HepG2 (cell line): Measurements from ENCODE around the gene SYNJ2. TPM values are rescaled to one million over a fixed set of nuclear protein-coding genes. Genes with fewer than 3 reads are reported as not detected.

Experiments used
- ATF7 ChIP-seq, 2 experiments: fragments of 450-650 bp in 1 of 2; sonication (generic) in 1 of 2; formaldehyde crosslinking in 1 of 2; IDR thresholded peaks; 2 replicates each; pipeline versions ENCODE4 v1.4.0 to v1.6.1; 2016 to 2020; ENCODE audit warnings: antibody characterized with exemption in 1 of 2, mild to moderate bottlenecking in 1 of 2, missing genetic modification reagents in 1 of 2
- BRCA1 ChIP-seq: sonication (generic); formaldehyde crosslinking; IDR thresholded peaks from 2 replicates; pipeline ENCODE4 v1.4.0; 2020; ENCODE audit warnings: missing genetic modification reagents
- GABPB1 ChIP-seq: IDR thresholded peaks from 2 replicates; pipeline ENCODE4 v1.6.1; 2016; ENCODE audit warnings: mild to moderate bottlenecking, missing genetic modification reagents, moderate library complexity, missing compliant biosample characterization
- HDAC1 ChIP-seq: sonication (generic); formaldehyde crosslinking; IDR thresholded peaks from 2 replicates; pipeline ENCODE4 v1.5.1; 2020; ENCODE audit warnings: mild to moderate bottlenecking, missing genetic modification reagents
- KDM1A ChIP-seq: IDR thresholded peaks from 2 replicates; pipeline ENCODE4 v1.6.1; 2016; ENCODE audit warnings: missing compliant biosample characterization
- MTA3 ChIP-seq: sonication (generic); formaldehyde crosslinking; IDR thresholded peaks from 2 replicates; pipeline ENCODE4 v1.4.0; 2020; ENCODE audit warnings: missing genetic modification reagents
- MTF2 ChIP-seq: sonication (generic); formaldehyde crosslinking; IDR thresholded peaks from 2 replicates; pipeline ENCODE4 v1.5.0; 2020; ENCODE audit warnings: missing genetic modification reagents, borderline replicate concordance
- NCOA2 ChIP-seq: sonication (generic); formaldehyde crosslinking; IDR thresholded peaks from 2 replicates; pipeline ENCODE4 v1.8.0; 2022; ENCODE audit warnings: inconsistent platforms
- NFE2L2 ChIP-seq: fragments of 150-350 bp; IDR thresholded peaks from 2 replicates; pipeline ENCODE4 v1.6.1; 2014; ENCODE audit warnings: low read length
- NFIB ChIP-seq: sonication (generic); formaldehyde crosslinking; IDR thresholded peaks from 2 replicates; pipeline ENCODE4 v1.9.0; 2021; ENCODE audit warnings: missing genetic modification reagents, mild to moderate bottlenecking, borderline replicate concordance
- RFX3 ChIP-seq: IDR thresholded peaks from 2 replicates; pipeline ENCODE4 v1.6.1; 2016; ENCODE audit warnings: missing biosample characterization, missing genetic modification reagents
- ZNF337 ChIP-seq: sonication (generic); formaldehyde crosslinking; IDR thresholded peaks from 2 replicates; pipeline ENCODE4 v1.5.1; 2020; ENCODE audit warnings: missing genetic modification reagents, low read depth, mild to moderate bottlenecking, borderline replicate concordance
- ZNF431 ChIP-seq: sonication (generic); formaldehyde crosslinking; IDR thresholded peaks from 2 replicates; pipeline ENCODE4 v1.9.0; 2022; ENCODE audit warnings: missing genetic modification reagents, low read depth, mild to moderate bottlenecking, borderline replicate concordance
- polyA plus RNA-seq, 8 experiments: library from polyadenylated mRNA; depleted of rRNA in 3 of 8; stranded (reverse) in 7 of 8; unstranded in 1 of 8; fragments of >200 nt; fragmentation: Illumina TruSeq in 4 of 8; extraction: Trizol in 4 of 8; gene quantifications; 2 replicates each; pipeline versions ENCODE4 v1.2.1 to v1.2.3, GENCODE V29; 2011 to 2016; ENCODE audit warnings: low read depth in 4 of 8, missing spikeins in 1 of 8, mixed read lengths in 1 of 8; ENCODE audit not compliant: insufficient read depth in 1 of 8
- total RNA-seq, 5 experiments: library from RNA; depleted of rRNA; stranded (reverse); fragments of >200 nt; fragmentation: Illumina TruSeq; extraction: Trizol; gene quantifications; 2 replicates each; pipeline ENCODE4 v1.2.3, GENCODE V29; 2016; ENCODE audit warnings: low read depth in 1 of 5
- TF ChIP-seq, protein P1 (sequence below): sonication (generic); formaldehyde crosslinking; IDR thresholded peaks from 2 replicates; pipeline ENCODE4 v1.8.1; 2022; ENCODE audit warnings: low read depth, mild to moderate bottlenecking, missing genetic modification reagents
- TF ChIP-seq, protein P2 (sequence below): sonication (generic); formaldehyde crosslinking; conservative IDR thresholded peaks from 2 replicates; pipeline ENCODE4 v1.4.0; 2020; ENCODE audit warnings: missing genetic modification reagents
- TF ChIP-seq, protein P3 (sequence below): sonication (generic); formaldehyde crosslinking; IDR thresholded peaks from 2 replicates; pipeline ENCODE4 v1.5.0; 2020; ENCODE audit warnings: mild to moderate bottlenecking, missing genetic modification reagents, borderline replicate concordance
- TF ChIP-seq, protein P4 (sequence below): sonication (generic); formaldehyde crosslinking; IDR thresholded peaks from 2 replicates; pipeline ENCODE4 v1.4.0; 2020; ENCODE audit warnings: missing genetic modification reagents; ENCODE audit errors: not compliant biosample characterization

SYNJ2 gene
- total and polyA plus RNA-seq, 2 of the 13 experiments (the other 11 are each of a cell fraction or from before 2014, with no cell fraction given) = 39.1 to 57.6 TPM

DNA sequence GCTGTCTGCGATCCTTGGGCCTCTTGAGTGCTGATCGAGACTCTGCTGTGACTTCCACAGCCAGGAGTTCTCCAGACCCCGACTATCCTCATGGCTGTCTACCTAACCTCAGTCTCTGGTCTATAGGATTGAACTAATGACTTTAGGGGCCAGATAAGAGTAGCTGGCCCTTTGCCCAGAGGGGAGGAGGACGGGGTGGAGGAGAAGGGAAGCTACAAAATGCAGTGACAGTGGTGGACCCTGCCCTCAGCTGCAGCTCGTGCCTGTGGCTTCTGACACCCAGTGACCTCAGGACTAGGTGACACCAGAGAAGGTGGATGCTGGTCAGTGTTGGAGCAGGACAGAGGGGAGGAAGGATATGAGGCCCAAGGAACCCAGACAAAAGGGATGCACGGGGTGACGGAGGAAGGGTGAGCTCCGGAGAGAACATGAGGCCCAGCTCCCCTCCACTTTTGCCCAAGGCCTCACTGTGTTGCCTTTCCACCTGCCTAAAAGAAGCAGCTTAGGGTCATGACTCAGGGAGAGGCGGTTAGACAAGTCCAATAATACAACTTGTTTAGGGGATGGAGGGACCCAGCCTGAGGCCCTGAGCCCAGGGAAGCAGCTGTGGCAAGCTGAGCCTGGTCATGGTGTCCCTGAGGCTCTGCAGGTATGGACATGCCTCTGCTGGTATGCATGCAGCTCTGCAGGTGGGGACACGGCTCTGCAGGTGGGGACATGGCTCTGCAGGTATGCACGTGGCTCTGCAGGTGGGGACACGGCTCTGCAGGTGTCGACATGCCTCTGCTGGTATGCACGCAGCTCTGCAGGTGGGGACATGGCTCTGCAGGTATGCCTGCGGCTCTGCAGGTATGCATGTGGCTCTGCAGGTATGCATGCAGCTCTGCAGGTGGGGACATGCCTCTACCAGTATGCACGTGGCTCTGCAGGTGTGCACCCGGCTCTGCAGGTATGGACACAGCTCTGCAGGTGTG, 67.7 kb downstream of the SYNJ2 start (continued):
- TF ChIP-seq, protein P1, sequence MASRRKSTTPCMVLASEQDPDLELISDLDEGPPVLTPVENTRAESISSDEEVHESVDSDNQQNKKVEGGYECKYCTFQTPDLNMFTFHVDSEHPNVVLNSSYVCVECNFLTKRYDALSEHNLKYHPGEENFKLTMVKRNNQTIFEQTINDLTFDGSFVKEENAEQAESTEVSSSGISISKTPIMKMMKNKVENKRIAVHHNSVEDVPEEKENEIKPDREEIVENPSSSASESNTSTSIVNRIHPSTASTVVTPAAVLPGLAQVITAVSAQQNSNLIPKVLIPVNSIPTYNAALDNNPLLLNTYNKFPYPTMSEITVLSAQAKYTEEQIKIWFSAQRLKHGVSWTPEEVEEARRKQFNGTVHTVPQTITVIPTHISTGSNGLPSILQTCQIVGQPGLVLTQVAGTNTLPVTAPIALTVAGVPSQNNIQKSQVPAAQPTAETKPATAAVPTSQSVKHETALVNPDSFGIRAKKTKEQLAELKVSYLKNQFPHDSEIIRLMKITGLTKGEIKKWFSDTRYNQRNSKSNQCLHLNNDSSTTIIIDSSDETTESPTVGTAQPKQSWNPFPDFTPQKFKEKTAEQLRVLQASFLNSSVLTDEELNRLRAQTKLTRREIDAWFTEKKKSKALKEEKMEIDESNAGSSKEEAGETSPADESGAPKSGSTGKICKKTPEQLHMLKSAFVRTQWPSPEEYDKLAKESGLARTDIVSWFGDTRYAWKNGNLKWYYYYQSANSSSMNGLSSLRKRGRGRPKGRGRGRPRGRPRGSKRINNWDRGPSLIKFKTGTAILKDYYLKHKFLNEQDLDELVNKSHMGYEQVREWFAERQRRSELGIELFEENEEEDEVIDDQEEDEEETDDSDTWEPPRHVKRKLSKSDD (CRISPR knock-in tag) = no peak
- TF ChIP-seq ZNF337 (no peak), NFE2L2 (no peak), BRCA1 (CRISPR knock-in tag) (no peak), MTA3 (CRISPR knock-in tag) (no peak), KDM1A (CRISPR knock-in tag) (no peak), MTF2 (CRISPR knock-in tag) (no peak), HDAC1 (peak; percentile 88), NFIB (CRISPR knock-in tag) (0 out of 2 replicates have a peak, but pooled peaks have one; percentile 72), ATF7 (IDR thresholded peaks at IDR 0.05) (no peak), ATF7 (CRISPR knock-in tag; IDR thresholded peaks at IDR 0.05) (peak; percentile 38; the same call in 1 of the 2 replicates), NCOA2 (CRISPR knock-in tag) (peak; percentile 57), RFX3 (CRISPR knock-in tag) (no peak), ZNF431 (0 out of 2 replicates have a peak, but pooled peaks have one; percentile 84), GABPB1 (CRISPR knock-in tag) (peak; percentile 7; the same call in 1 of the 2 replicates)
- TF ChIP-seq, protein P2, sequence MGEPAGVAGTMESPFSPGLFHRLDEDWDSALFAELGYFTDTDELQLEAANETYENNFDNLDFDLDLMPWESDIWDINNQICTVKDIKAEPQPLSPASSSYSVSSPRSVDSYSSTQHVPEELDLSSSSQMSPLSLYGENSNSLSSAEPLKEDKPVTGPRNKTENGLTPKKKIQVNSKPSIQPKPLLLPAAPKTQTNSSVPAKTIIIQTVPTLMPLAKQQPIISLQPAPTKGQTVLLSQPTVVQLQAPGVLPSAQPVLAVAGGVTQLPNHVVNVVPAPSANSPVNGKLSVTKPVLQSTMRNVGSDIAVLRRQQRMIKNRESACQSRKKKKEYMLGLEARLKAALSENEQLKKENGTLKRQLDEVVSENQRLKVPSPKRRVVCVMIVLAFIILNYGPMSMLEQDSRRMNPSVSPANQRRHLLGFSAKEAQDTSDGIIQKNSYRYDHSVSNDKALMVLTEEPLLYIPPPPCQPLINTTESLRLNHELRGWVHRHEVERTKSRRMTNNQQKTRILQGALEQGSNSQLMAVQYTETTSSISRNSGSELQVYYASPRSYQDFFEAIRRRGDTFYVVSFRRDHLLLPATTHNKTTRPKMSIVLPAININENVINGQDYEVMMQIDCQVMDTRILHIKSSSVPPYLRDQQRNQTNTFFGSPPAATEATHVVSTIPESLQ (CRISPR knock-in tag) = no peak
- TF ChIP-seq, protein P3, sequence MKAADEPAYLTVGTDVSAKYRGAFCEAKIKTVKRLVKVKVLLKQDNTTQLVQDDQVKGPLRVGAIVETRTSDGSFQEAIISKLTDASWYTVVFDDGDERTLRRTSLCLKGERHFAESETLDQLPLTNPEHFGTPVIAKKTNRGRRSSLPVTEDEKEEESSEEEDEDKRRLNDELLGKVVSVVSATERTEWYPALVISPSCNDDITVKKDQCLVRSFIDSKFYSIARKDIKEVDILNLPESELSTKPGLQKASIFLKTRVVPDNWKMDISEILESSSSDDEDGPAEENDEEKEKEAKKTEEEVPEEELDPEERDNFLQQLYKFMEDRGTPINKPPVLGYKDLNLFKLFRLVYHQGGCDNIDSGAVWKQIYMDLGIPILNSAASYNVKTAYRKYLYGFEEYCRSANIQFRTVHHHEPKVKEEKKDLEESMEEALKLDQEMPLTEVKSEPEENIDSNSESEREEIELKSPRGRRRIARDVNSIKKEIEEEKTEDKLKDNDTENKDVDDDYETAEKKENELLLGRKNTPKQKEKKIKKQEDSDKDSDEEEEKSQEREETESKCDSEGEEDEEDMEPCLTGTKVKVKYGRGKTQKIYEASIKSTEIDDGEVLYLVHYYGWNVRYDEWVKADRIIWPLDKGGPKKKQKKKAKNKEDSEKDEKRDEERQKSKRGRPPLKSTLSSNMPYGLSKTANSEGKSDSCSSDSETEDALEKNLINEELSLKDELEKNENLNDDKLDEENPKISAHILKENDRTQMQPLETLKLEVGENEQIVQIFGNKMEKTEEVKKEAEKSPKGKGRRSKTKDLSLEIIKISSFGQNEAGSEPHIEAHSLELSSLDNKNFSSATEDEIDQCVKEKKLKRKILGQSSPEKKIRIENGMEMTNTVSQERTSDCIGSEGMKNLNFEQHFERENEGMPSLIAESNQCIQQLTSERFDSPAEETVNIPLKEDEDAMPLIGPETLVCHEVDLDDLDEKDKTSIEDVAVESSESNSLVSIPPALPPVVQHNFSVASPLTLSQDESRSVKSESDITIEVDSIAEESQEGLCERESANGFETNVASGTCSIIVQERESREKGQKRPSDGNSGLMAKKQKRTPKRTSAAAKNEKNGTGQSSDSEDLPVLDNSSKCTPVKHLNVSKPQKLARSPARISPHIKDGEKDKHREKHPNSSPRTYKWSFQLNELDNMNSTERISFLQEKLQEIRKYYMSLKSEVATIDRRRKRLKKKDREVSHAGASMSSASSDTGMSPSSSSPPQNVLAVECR (CRISPR knock-in tag) = peak; percentile 71; the same call in 1 of the 2 replicates
- TF ChIP-seq, protein P4, sequence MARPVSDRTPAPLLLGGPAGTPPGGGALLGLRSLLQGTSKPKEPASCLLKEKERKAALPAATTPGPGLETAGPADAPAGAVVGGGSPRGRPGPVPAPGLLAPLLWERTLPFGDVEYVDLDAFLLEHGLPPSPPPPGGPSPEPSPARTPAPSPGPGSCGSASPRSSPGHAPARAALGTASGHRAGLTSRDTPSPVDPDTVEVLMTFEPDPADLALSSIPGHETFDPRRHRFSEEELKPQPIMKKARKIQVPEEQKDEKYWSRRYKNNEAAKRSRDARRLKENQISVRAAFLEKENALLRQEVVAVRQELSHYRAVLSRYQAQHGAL (CRISPR knock-in tag) = no peak
